WTC11 (cell line): ENCODE data around the gene CMTM4. TPM values are rescaled to one million over a fixed set of nuclear protein-coding genes. Genes with fewer than 3 reads are reported as not detected.
A peak's percentile ranks its signal among the peaks of the same experiment; 100 is the strongest.

ENCODE experiments used
- ATAC-seq: fragments of 200-7000 bp; cut with Tn5 transposase; 2 replicates; pipeline ENCODE4 v1.10.0; 2021; ENCODE audit warnings: mild to moderate bottlenecking, moderate library complexity
- CTCF ChIA-PET: fragments of 300-600 bp; sonication (Branson Sonifier 250); formaldehyde crosslinking; loops from one replicate; lab custom pipeline; 2021; ENCODE audit warnings: antibody characterized with exemption; lab: Charles Lee
- POLR2A ChIA-PET: fragments of 350-600 bp; sonication (Branson Sonifier 250); formaldehyde crosslinking; loops from one replicate; lab custom pipeline; 2021; ENCODE audit warnings: antibody characterized with exemption; lab: Charles Lee
- DNase-seq: peaks from one replicate; pipeline ENCODE4 v3.0.0; 2021; ENCODE audit warnings: low spot score
- H3K27ac Mint-ChIP-seq: 2 replicates; pipeline ENCODE4 v1.8.0; 2021; ENCODE audit warnings: mixed read lengths
- H3K27me3 Mint-ChIP-seq: 2 replicates; pipeline ENCODE4 v1.8.0; 2021; ENCODE audit warnings: low read depth, mild to moderate bottlenecking, moderate library complexity, mixed read lengths
- H3K36me3 Mint-ChIP-seq: 2 replicates; pipeline ENCODE4 v1.8.0; 2021; ENCODE audit warnings: mixed read lengths
- H3K4me1 Mint-ChIP-seq: 2 replicates; pipeline ENCODE4 v1.8.0; 2022; ENCODE audit warnings: mixed read lengths
- H3K4me3 Mint-ChIP-seq: 2 replicates; pipeline ENCODE4 v1.8.0; 2021; ENCODE audit warnings: mild to moderate bottlenecking, moderate library complexity, mixed read lengths
- H3K9me3 Mint-ChIP-seq: 2 replicates; pipeline ENCODE4 v1.8.0; 2021; ENCODE audit warnings: mixed read lengths
- AR ChIP-seq: fragments of 250-450 bp; sonication (Bioruptor Pico); IDR thresholded peaks from 2 replicates; pipeline ENCODE4 v1.9.0; 2021; ENCODE audit warnings: mild to moderate bottlenecking
- ATF6 ChIP-seq: sonication (generic); formaldehyde crosslinking; IDR thresholded peaks from 2 replicates; pipeline ENCODE4 v1.8.1; 2023; ENCODE audit warnings: mild to moderate bottlenecking, missing genetic modification reagents
- CBFB ChIP-seq: sonication (generic); formaldehyde crosslinking; IDR thresholded peaks from 2 replicates; pipeline ENCODE4 v1.8.1; 2022; ENCODE audit warnings: mild to moderate bottlenecking, low read depth, missing genetic modification reagents
- CREB1 ChIP-seq: sonication (generic); formaldehyde crosslinking; IDR thresholded peaks from 2 replicates; pipeline ENCODE4 v1.8.0; 2023; ENCODE audit warnings: mild to moderate bottlenecking, missing genetic modification reagents
- ELF4 ChIP-seq: sonication (generic); formaldehyde crosslinking; IDR thresholded peaks from 2 replicates; pipeline ENCODE4 v1.8.1; 2022; ENCODE audit warnings: low read depth, mild to moderate bottlenecking, moderate library complexity, missing genetic modification reagents
- EMX1 ChIP-seq: fragments of 250-450 bp; sonication (Bioruptor Pico); IDR thresholded peaks from 2 replicates; pipeline ENCODE4 v1.8.0; 2021; ENCODE audit warnings: mild to moderate bottlenecking
- ESRRA ChIP-seq: sonication (generic); formaldehyde crosslinking; IDR thresholded peaks from 2 replicates; pipeline ENCODE4 v1.8.1; 2022; ENCODE audit warnings: mild to moderate bottlenecking, missing genetic modification reagents, borderline replicate concordance
- FOXJ3 ChIP-seq: sonication (generic); formaldehyde crosslinking; IDR thresholded peaks from 2 replicates; pipeline ENCODE4 v1.9.0; 2021; ENCODE audit warnings: missing genetic modification reagents, mild to moderate bottlenecking, borderline replicate concordance
- JUN ChIP-seq: sonication (generic); formaldehyde crosslinking; IDR thresholded peaks from 2 replicates; pipeline ENCODE4 v1.8.0; 2023; ENCODE audit warnings: mild to moderate bottlenecking, missing genetic modification reagents
- KAT7 ChIP-seq: sonication (generic); formaldehyde crosslinking; IDR thresholded peaks from 2 replicates; pipeline ENCODE4 v1.8.1; 2023; ENCODE audit warnings: missing genetic modification reagents, mild to moderate bottlenecking, borderline replicate concordance
- NFATC4 ChIP-seq: fragments of 250-450 bp; sonication (Bioruptor Pico); IDR thresholded peaks from 2 replicates; pipeline ENCODE4 v1.9.0; 2021; ENCODE audit warnings: mild to moderate bottlenecking
- RELA ChIP-seq: sonication (generic); formaldehyde crosslinking; IDR thresholded peaks from 2 replicates; pipeline ENCODE4 v1.8.1; 2022; ENCODE audit warnings: missing genetic modification reagents, mild to moderate bottlenecking, borderline replicate concordance
- SOX15 ChIP-seq: fragments of 250-450 bp; sonication (Bioruptor Pico); IDR thresholded peaks from 2 replicates; pipeline ENCODE4 v1.9.0; 2021; ENCODE audit warnings: mild to moderate bottlenecking
- TP53 ChIP-seq: sonication (generic); formaldehyde crosslinking; IDR thresholded peaks from 2 replicates; pipeline ENCODE4 v1.8.1; 2023; ENCODE audit warnings: mild to moderate bottlenecking, missing genetic modification reagents
- ZBTB21 ChIP-seq: sonication (generic); formaldehyde crosslinking; IDR thresholded peaks from 2 replicates; pipeline ENCODE4 v1.8.1; 2023; ENCODE audit warnings: mild to moderate bottlenecking, missing genetic modification reagents, borderline replicate concordance
- ZBTB43 ChIP-seq: sonication (generic); formaldehyde crosslinking; IDR thresholded peaks from 2 replicates; pipeline ENCODE4 v1.8.1; 2023; ENCODE audit warnings: mild to moderate bottlenecking, missing genetic modification reagents
- ZNF121 ChIP-seq: sonication (generic); formaldehyde crosslinking; IDR thresholded peaks from 2 replicates; pipeline ENCODE4 v1.8.0; 2023; ENCODE audit warnings: missing genetic modification reagents
- ZNF232 ChIP-seq: sonication (generic); formaldehyde crosslinking; IDR thresholded peaks from 2 replicates; pipeline ENCODE4 v1.8.0; 2022; ENCODE audit warnings: mild to moderate bottlenecking, missing genetic modification reagents
- total RNA-seq: library from RNA; stranded (reverse); gene quantifications from 3 replicates; pipeline ENCODE4 v1.2.3, GENCODE V29; 2021
- TF ChIP-seq, protein P1 (sequence below): fragments of 200-600 bp; IDR thresholded peaks from 2 replicates; pipeline ENCODE4 v1.8.0; 2022; ENCODE audit warnings: antibody characterized with exemption
- TF ChIP-seq, protein P2 (sequence below): sonication (generic); formaldehyde crosslinking; IDR thresholded peaks from 2 replicates; pipeline ENCODE4 v1.8.0; 2023; ENCODE audit warnings: mild to moderate bottlenecking, missing genetic modification reagents

CMTM4 gene
- total RNA-seq, 1 experiment from 2014 or later = 56.2 TPM

DNA sequence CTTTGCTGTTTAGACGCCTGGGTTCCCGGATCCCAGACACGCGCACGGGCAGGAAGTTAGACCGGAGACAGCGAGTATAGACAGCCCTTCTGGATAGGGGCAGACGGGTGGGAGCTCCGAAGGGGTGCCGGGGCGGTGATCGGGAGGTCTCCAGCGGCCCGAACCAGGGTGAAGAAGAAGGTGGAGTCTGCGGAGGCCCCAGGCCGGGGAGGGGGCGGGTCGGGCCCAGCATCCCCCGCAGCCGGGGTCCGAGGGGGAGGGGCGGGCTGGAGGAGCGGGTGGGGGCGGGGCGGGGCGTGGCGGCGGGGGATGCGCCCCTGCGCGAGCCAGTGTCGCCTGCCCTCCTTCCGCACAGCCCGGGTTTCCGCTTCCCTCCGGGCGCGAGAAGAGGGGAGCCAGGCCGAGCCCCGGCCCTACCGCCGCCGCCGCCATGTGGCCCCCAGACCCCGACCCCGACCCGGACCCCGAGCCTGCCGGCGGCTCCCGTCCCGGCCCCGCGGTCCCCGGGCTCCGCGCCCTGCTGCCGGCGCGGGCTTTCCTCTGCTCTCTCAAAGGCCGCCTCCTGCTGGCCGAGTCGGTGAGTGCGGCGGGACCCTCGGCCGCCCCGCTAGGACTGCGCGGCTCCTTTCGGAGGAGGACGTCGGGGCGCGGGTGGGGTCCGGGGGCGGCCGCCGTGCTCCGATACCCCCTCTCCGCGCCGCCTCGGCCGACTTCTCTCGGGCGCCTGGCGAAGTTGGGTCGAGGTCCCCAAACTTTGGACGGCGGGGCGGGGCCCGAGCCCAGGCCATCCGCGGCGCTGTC lies 92.0 kb downstream of the CMTM4 start, which contains the start of gene CMTM3 (continued):
- TF ChIP-seq ATF6 = no peak
- TF ChIP-seq SOX15 (CRISPR knock-in tag) = no peak
- TF ChIP-seq RELA (CRISPR knock-in tag) = no peak
- TF ChIP-seq ESRRA (CRISPR knock-in tag) = 0 out of 2 replicates have a peak, but pooled peaks have one; percentile 33
- TF ChIP-seq JUN (CRISPR knock-in tag) = no peak
- TF ChIP-seq, protein P1, sequence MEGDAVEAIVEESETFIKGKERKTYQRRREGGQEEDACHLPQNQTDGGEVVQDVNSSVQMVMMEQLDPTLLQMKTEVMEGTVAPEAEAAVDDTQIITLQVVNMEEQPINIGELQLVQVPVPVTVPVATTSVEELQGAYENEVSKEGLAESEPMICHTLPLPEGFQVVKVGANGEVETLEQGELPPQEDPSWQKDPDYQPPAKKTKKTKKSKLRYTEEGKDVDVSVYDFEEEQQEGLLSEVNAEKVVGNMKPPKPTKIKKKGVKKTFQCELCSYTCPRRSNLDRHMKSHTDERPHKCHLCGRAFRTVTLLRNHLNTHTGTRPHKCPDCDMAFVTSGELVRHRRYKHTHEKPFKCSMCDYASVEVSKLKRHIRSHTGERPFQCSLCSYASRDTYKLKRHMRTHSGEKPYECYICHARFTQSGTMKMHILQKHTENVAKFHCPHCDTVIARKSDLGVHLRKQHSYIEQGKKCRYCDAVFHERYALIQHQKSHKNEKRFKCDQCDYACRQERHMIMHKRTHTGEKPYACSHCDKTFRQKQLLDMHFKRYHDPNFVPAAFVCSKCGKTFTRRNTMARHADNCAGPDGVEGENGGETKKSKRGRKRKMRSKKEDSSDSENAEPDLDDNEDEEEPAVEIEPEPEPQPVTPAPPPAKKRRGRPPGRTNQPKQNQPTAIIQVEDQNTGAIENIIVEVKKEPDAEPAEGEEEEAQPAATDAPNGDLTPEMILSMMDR = peak; percentile 56; the same call in 1 of the 2 replicates
- no peak for TF ChIP-seq CBFB (CRISPR knock-in tag)
- TF ChIP-seq ZNF121 (CRISPR knock-in tag) = no peak
- TF ChIP-seq, protein P2, sequence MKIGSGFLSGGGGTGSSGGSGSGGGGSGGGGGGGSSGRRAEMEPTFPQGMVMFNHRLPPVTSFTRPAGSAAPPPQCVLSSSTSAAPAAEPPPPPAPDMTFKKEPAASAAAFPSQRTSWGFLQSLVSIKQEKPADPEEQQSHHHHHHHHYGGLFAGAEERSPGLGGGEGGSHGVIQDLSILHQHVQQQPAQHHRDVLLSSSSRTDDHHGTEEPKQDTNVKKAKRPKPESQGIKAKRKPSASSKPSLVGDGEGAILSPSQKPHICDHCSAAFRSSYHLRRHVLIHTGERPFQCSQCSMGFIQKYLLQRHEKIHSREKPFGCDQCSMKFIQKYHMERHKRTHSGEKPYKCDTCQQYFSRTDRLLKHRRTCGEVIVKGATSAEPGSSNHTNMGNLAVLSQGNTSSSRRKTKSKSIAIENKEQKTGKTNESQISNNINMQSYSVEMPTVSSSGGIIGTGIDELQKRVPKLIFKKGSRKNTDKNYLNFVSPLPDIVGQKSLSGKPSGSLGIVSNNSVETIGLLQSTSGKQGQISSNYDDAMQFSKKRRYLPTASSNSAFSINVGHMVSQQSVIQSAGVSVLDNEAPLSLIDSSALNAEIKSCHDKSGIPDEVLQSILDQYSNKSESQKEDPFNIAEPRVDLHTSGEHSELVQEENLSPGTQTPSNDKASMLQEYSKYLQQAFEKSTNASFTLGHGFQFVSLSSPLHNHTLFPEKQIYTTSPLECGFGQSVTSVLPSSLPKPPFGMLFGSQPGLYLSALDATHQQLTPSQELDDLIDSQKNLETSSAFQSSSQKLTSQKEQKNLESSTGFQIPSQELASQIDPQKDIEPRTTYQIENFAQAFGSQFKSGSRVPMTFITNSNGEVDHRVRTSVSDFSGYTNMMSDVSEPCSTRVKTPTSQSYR (CRISPR knock-in tag) = no peak
- TF ChIP-seq AR = no peak
- 0 out of 2 replicates have a peak, but pooled peaks have one; percentile 25 for TF ChIP-seq ELF4

- Mint-ChIP-seq H3K27me3 (peaks cover 6% of the 10 kb centered on the region; the same call in 1 of the 2 replicates), H3K9me3 (no peaks in the 10 kb centered on the region), H3K4me1 (peaks cover 29% of the 10 kb centered on the region), H3K4me3 (peak overlapping the region; percentile 81), H3K27ac (peak overlapping the region; percentile 94), H3K36me3 (no peaks in the 10 kb centered on the region)
- ChIA-PET POLR2A (interaction anchor here (0.5 kb wide), 1 partner anchor 490 kb away, joined by 6 read pairs; no protein-coding TSS in a partner anchor), CTCF (interaction anchor here (0.6 to 1.8 kb wide), 9 partner anchors 14 to 306 kb away, joined by 3 to 16 read pairs (median 4); no protein-coding TSS in a partner anchor)
- ATAC-seq = peak; percentile 44
- peak; percentile 74 for DNase-seq
- no peak for TF ChIP-seq ZNF232
- no peak for TF ChIP-seq EMX1 (CRISPR knock-in tag)
- TF ChIP-seq ESRRA (CRISPR knock-in tag) = no peak
- no peak for TF ChIP-seq AR
- TF ChIP-seq FOXJ3 (CRISPR knock-in tag) = no peak
- TF ChIP-seq TP53 (CRISPR knock-in tag) = no peak
- no peak for TF ChIP-seq CREB1
- TF ChIP-seq ZBTB43 (CRISPR knock-in tag) = peak; percentile 69; the same call in 1 of the 2 replicates
- no peak for TF ChIP-seq KAT7 (CRISPR knock-in tag)
- TF ChIP-seq NFATC4 (CRISPR knock-in tag) = no peak
- no peak for TF ChIP-seq ZBTB21 (CRISPR knock-in tag)
Observed at GRCh38 chr16:66603537-66604375, 92.8 kb downstream of the CMTM4 start.
